ENCODE measurements around the gene TNNI3.
"Not testable (repeated sequence)": the region's sequence is repeated elsewhere in the genome, so short reads cannot be mapped to it uniquely, and the experiment has no call there.

TNNI3 gene

DNA sequence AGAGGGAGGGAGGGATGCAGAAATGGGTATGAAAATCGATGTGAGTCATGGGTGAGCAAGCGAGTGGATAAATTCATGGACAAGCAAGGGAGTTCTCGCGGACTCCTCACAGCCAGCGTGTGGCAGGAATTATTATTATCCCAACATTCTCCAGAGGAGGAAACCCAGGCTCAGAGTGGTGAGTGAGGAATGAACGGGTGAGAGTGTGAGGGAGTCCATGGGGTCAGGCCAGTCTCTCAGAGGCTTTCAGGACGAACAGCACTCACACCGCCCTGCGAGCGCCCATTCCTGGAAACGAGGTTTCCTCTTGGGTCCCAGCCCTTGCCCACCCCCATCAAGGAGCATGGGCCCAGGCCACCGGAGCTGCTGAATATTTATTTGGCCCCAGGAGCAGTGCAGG is 15.2 kb upstream of the TNNI3 start:
- no peak for DNase-seq

DNA sequence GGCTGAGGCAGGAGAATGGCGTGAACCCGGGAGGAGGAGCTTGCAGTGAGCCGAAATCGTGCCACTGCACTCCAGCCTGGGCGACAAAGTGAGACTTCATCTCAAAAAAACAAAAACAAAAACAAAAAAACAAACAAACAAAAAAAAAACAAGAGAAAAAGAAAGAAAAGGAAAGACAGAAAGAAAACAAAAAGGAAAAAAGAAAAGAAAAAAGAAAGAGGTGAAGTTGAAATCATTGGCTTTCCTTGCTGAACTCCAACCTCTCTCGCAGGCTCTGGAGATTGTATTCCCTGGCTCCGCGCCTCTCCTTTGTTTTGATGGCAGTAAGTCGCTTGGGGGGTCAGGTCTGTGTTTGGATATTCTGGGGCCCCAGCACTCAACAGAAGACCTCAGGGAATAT is 14.8 kb upstream of the TNNI3 start:
- not testable (repeated sequence) for DNase-seq

DNA sequence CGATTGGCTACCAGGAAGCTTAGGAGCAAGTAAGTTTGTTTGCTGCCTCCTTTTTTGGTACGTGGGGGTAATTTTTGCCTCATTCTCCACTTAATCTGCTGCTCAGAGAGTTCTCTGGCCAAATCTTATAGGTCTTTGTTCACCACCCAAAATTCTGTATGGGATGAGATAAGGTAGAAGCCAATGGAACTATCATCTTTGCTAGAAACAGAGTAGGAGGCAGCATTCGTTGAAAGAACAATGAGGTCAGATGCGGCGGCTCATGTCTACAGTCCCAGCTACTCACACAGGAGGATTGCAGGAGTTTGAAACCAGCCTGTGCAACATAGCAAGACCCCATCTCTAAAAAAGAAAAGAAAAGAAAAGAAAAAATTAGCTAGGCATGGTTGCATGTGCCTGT is 13.9 kb upstream of the TNNI3 start:
- DNase-seq = no peak

DNA sequence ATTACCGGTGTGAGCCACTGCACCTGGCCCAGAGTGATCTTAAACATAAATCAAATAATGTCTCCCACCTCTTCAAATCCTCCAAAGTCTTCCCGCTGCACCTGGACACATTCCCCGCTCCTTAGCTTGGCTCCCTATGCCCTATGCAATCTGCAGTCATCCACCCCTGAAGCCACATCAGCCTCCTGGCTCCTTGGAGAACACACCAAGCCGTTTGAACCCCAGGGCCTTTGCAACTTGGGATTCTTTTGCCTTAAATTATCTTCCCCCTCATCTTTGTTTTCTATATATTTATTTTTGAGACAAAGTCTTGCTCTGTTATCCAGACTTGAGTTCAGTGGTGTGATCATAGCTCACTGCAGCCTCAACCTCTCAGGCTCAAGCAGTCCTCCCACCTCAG is 11.6 kb upstream of the TNNI3 start:
- DNase-seq = no peak

DNA sequence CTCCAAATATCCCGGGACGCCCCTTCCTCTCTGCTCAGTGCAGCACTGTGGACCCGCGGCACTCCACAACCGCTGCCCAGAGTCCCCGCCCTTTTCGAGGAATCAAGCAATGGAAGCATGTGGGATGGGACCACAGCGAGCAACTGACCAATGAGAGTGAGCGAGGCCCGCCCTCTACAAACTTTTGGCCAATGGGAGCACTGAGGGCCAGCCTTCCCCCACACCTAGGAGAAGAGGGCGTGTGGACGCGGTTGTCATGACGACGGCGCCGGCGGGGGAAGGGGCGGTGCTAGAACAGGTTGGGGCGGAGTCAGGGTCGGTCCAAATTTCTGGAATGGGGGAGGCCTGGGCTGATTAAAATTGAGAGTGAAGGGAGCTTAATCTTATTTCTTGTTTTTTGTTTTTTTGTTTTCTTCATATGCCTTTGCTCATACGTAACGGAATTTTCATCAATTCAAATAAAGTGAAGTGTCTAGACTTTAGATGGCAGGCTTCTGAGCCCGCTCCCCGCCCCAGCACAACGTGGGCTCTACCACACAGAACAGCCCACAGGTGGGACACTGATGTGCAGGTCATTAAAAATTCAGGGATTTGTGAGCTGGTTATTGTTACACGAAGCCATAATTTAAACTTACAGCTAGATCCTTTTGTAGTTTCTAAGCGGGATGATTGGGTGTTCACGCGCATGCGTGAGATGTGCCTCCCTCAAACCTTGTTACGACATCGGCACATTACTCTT is 9.2 kb upstream of the TNNI3 start, which contains the start of gene DNAAF3:
Gene DNAAF3 (minus strand): TSS at position 84 of the 739 bp plus-strand sequence. CDS start 200 bp downstream, outside the sequence.
- DNase-seq = peak; percentile 81 to 87

DNA sequence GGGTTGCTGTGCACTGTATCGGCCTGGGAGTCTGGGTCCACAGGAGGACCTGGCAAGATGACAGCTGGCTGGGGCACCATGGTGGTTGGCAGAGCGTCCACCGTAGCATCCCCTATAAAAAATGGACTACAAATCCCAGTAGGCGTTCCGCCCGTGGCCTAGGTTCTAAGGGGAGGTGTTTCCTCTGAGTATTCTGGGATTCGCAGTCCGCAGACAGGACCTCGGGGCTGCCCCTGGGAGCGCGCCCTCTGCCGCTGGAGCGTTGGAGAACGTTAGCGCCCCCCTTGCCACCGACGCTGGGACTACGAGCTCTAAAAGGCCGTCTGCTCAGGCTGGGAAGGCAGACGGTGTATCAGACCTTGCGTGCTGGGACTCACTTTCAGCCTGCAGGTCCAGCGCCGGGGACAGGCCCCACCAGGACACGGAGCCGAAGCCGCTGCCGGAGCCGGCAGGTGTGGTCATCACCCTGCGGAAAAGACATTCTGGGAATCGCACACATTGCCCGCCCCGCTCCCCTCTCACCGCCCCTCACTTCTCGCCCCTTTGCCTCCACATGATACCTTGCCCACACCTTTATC is 8.5 kb upstream of the TNNI3 start:
- DNase-seq = peak; percentile 62 to 68

DNA sequence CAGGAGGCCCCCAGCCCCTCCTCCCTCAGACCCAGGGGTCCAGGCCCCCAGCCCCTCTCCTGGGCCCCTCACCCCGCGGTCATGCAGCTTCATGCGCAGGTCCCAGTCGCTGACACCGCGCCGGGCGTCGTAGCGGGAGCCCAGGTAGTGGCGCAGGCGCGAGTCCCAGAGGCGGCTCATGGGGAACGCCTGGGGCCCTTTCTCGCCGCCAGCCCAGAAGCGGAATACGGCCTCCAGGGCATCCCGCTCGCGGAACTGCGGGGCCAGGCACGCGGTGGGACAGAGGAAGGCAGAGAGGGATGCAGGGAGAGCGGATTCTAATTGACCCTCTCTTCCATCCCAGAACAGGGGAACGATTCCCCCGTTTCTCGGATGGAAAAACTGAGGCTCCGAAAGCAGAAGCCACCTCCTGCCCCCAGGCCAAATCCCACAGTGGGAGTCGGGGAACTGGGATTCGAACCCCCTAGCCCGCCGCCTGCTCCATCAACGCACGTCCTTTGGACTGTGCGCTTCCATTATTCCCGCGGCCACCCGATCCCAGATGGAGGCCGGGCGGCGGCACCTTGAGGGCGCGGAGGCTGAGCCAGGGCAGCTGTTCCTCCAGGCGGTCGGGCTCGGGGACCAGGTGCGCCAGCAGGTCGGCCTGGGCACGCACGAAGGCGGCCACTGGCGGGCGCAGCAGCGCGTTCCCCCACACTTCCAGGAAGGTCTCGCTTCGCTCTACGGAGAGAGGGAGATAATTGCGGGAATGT is 4.2 kb upstream of the TNNI3 start:
- no peak for DNase-seq

DNA sequence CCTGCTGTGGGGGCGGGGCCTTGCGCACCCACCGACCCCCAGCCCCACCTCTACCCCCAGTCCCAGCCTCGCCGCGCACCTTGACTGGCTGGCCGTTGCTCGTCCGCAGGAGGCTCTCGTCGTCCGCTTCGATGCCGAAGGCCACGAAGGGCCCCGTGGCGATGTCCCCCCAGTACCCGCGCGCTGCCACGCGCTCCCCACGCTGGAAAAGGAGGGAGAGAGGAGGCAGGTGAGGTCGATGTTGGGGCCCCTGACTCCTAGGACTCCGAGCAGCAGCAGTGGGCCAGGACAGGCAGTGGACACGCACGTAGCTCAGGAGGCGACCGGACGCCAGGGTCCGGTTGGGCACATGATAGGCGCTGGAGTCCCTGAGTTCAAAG is 3.4 kb upstream of the TNNI3 start:
- no peak for DNase-seq

DNA sequence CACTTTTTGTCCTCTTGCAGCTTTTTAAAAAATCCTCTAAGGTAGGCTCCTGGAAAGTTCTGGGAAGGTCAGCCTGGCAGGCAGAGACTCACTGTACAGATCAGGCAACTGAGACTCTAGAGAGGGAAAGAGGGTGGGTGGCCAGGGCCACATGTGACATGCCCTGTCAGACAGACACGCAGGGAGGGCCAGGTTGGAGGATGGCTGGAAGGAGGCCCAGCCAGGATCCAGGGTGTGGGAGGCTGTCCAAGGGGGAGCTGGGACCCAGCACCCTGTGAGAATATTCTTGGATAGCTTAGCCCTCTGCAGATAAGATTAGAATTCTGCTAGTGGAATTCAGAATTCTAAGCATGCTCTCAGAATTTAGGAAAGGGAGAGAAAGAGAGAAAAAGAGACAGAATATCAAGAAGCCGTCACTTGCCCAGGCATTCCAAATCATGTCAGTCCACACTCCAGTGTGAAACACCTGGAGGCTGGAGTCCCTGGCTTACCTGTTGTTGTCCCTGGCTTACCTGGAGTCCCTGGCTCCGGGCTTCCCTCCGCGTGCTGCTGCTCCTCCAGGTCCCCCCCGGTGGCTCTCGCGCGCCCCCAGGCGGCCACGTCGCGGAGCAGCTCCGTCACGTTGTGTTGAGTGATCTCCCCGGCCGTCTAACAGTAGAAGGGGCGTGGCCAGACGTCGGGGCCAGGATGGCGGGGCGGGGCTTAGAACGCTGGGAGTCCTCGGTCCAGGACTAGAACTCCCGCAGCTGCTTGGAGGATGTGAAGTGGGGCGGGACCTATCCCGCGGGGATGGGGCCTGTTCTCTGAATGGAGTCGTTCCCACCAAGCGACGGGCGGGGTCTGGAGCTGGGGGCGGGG is 2.8 kb upstream of the TNNI3 start:
- peak; percentile 86 to 88 for DNase-seq

DNA sequence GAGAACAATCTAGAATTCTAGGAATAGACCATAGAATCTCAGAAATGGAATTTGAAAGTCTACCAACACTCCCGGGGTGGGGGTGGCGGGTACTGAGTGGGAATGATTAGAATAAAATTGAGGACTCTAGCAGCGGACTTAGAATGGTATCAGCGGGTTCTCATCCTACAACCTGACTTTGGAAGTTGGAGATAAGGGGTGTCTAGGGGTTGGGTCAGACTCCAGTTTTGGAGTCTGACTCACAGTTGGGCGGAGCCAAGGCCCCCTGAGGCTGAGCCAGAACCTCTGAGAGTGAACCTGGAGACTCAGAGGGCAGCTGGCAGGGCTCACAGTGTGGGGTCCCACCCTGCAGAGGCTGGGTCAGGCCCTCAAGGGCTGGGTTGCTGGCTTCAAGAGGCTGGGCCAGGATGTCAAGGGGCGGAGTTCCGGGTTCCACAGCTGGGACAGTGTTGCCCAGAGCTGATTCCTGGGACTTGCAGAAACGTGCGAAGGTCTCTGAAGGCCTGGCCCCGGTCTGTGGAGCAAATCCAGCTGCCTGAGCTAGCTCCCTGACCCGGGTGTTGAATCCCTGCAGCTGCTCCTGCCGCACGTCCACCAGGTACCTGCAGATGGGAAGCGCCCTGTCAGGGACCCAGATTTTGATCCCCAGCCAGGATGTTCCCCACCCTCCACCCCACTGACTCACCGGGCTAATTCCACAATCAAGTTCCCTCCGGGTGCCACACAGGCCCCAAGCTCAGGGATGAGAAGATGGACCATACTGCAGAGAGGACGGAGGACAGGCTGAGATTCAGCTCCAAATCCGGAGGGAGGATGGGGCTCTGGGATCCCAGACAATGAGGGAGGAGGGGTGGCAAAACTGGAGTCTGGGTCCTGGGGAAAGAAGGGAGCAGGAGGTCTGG is 1.6 kb upstream of the TNNI3 start:
- no peak for DNase-seq

DNA sequence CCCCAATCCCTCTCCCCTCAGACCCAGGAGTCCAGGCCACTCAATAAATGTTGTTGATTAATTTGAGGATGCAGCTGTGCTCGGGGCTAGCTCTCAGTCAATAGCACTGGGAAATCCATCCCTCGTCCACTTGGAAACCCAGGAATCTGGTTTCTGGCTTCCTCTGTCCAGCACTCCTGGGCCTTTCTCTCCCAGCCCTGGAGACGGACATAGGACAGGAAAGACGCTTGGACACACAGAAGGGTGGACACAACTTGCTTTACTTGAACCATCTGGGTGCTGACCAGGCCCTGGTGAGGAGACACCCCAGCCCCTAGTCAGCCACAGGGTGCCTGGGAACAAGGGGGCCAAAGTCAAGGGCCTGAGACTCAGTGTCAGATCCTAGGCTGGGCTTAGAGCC is 891 bp upstream of the TNNI3 start:
- no peak for DNase-seq

DNA sequence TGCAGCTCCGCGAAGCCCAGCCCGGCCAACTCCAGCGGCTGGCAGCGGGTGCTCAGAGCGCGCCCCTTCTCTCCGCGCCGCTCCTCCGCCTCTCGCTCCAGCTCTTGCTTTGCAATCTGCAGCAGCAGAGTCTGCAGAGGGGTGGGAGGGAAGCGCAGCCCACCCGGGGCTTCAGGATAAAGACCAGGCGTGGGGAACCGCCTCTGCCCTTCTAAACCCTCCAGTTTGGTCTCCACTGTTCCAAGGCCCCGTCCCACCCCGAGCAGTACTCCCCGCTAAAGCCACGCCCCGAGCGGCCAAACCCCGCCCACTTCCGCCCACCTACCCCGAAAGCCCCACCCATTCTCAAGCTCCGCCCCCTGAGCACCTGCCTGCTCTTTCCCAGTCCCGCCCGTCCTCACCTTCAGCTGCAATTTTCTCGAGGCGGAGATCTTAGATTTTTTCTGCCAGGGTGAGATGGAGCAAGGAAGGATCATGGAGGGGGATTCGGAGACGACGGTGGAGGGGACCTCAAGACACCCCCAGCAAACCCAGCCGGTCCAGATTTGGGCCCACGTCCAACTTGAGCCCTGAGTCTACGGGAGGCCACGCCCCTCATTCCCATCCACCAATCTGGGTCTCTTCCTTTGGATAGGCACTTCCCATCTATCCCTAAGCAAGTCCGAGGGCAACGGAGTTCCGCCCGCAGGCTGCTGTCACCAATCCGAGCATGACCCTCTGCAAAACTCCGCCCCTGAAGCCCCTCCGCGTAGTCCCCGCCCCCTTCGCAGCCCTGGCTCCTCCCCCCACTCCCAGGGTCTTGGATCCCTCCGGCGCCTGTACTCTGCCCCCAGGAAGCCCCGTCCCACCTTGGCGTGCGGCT is 1.1 kb downstream of the TNNI3 start:
- peak; percentile 24 to 25 for DNase-seq

DNA sequence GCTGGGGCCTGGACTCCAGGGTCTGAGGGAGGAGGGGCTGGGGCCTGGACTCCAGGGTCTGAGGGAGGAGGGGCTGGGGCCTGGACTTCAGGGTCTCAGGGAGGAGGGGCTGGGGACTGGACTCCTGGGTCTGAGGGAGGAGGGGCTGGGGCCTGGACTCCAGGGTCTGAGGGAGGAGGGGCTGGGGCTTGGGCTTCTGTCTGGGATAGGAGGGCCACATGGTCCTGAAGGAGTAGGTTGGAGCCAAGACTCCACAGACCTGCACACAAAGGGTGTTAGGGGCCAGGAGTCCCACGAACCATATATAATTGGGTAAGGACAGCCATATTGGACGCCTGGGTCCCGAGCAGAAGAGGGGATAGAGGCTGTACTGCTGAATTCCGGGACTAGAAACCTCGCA is 1.7 kb downstream of the TNNI3 start:
- DNase-seq = not testable (repeated sequence)

DNA sequence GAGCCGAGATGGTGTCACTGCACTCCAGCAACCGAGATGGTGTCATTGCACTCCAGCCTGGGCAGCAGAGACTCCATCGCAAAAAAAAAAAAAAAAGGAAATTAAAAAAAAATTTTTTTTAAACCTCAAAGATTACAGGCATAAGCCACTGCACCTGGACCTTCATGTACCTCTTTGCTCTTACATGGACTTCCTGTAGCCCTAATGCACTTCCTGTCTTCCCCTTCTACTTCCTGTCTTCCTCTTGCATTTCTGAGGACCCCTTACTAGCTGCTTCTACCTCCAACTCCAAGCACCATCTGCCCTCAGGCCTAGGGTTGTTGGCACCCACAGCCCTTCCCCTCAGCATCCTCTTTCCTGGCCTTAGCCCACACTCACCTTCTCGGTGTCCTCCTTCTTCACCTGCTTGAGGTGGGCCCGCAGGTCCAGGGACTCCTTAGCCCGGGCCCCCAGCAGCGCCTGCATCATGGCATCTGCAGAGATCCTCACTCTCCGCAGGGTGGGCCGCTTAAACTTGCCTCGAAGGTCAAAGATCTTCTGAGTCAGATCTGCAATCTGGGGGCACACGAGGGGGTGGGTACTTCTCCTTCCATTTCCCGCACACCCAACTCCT is 3.8 kb downstream of the TNNI3 start:
- no peak for DNase-seq

DNA sequence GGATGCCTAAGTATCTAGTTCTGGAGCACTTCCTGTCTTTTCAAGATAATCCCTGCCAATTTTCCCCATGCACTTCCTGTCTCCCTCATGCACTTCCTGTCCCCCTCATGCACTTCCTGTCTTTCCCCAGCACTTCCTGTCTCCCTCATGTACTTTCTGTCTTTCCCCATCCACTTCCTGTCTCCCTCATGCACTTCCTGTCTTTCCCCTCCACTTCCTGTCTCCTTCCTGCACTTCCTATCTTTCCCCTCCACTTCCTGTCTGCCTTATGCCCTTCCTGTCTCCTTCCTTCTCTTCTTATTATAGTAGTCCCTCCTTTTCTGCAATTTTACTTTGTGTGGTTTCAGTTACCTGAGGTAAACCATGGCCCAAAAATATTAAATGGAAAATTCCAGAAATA is 5.5 kb downstream of the TNNI3 start:
- DNase-seq = no peak

DNA sequence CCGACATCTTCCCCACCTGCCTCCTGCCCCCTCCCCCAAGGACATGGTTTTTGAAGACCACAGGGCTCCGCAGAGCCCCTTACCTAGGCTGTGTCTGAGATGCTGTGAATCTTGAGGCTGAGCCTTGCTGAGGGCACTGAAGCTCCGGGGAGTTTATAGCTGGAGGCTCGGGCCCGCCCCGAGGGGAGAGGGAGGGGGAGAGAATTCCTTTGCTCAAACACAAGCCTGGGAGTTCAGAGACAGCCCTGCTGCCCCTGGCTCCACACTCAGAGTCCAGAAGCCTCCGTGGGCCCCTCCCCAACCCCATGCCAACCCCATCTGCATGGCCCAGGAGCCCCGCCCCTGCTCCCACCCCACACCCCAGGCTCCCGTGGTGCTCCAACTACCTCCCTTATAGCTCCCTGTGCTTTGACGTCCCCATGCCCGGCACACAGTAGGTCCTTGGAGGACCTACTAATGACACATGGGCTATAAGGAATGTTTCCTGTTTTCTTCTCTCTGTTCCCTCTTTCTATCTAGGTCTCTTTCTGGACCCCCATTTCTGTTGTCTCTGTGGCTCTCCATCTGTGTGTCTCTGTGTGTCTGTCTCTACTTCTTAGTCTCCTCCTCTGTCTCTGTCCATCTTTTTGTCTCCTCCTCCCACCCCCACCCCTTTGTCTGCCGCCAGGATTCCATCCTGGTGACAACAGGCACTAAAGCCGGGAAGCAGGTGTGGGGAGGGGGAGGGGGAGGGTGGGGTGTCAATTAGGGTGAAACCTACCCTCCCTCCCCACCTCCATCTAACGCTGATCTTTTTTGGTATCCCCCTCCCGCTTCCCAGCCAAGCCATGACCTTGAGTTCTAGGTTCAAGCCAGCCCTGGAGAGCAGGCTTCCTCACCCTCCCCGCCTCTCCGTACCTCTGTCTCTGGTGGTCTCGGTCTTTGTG is 8.2 kb downstream of the TNNI3 start, which contains the start of gene TNNT1:
Gene TNNT1 (minus strand): TSS at position 129 of the 926 bp plus-strand sequence. CDS start 2,049 bp downstream, outside the sequence.
- no peak for DNase-seq

DNA sequence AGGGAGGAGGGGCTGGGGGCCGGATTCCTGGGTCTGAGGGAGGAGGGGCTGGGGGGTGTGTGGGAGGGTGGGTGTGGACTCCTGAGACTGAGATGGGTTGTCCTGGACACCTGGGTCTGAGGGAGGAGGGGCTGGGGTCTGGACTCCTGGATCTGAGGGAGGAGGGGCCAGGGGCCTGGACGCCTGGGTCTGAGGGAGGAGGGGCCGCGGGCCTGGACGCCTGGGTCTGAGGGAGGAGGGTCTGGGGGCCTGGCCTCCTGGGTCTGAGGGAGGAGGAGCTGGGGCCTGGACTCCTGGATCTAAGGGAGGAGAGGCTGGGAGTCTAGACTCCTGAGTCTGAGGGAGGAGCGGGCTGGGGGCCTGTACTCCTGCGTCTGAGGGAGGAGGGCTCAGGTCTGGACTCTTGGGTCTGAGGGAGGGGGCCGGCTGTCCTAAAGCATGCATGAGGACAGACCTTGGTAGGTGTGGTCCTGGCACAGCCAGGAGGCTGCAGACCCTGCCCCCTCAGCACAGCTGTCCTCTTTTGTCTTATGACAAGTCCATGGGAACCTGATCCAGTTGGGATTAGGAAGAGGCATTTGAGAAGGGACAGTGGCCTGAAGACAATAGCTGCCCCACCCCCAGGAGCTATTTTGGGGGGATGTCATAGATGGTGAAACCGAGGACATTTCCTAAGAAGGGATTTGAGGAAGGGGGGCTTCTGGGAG is 9.8 kb downstream of the TNNI3 start:
- DNase-seq = no peak

DNA sequence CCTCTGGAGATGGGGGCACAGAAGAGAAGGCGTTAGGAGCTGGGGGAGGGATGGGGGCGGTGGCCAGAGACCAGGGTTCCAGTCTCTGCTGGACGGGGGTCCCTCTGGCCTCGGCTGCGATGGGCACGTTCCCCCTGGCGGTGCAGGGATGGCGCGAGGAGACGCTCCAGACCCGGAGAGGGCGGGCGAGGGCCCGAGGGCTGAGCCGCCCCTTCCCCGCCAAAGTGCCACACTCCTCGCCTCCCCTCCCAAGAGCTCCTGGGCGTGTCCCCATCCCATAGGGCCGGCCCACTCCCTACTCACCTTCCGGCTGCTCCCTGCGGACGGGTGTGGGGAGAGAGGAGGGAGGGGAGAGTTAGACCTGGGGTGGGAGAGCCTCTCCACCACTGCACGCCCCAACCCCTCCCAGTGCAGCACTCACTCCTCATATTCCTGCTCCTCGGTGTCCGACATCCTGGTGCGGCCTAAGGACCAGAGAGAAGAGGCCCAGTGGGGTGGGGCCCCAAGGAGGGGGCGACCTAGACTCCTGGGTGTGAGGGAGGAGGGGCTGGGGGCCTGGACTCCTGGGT is 10.7 kb downstream of the TNNI3 start:
- DNase-seq = no peak

Data from CD4-positive, alpha-beta T cell treated with Interleukin-4 for 1 hour (primary cell).